ENCODE results near the gene GVQW3. TPM values are rescaled to one million over a fixed set of nuclear protein-coding genes. Genes with fewer than 3 reads are reported as not detected.

Gene GVQW3
- polyA plus RNA-seq, 1 donor (not counting 4 experiments of a cell fraction or from before 2014, with no cell fraction given): 0.80 TPM

DNA sequence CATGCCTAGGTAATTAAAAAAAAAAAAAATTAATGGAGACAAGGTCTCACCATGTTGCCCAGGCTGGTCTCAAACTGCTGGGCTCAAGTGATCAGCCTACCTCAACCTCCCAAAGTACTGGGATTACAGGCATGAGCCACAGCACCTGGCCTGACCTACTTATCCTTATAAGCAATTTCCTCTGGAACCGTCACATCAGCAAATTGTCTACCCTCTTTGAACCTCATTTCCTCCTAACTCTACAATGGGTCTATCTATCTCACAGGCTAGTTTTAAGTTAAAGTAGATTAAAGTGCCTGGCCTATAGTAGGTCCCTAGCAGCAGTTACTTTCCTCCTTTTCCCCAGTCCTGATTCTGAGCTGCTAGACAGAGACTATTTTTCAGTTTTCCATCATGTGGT lies 43.7 kb upstream of the GVQW3 start:
- DNase-seq (ENCODE audit: low read depth, low spot score) (no peak), FAIRE-seq (no peak)
- H3K9me1 ChIP-seq (ENCODE audit: control insufficient read depth, extremely low read depth, insufficient read depth, low read length): no peaks in the 10 kb centered on the region
- no peaks in the 10 kb centered on the region for H3K79me2 ChIP-seq (ENCODE audit: control insufficient read depth, insufficient read depth, low read length)
- H3K36me3 ChIP-seq (ENCODE audit: control insufficient read depth in 2 of 2, extremely low read depth in 1 of 2, insufficient read depth in 2 of 2, low read length in 2 of 2): no peaks in the 10 kb centered on the region
- dilution Hi-C loops (cut with MboI; ENCODE audit: extremely low pct_ligation_motif_present, low sequenced_read_pairs): no loop called here
- no peaks in the 10 kb centered on the region for H4K20me1 ChIP-seq (ENCODE audit: control insufficient read depth, extremely low read depth, insufficient read depth, low read length)
- no peak overlapping the region for H3K4me2 ChIP-seq (ENCODE audit: control insufficient read depth, extremely low read depth, insufficient read depth, low read depth, low read length)
- H3K27me3 ChIP-seq (ENCODE audit: control insufficient read depth, extremely low read depth, insufficient read depth, low read length): no peaks in the 10 kb centered on the region
- no peak overlapping the region for H3K27ac ChIP-seq (ENCODE audit: control insufficient read depth, insufficient read depth, low read length)
- H2AFZ ChIP-seq (ENCODE audit: control insufficient read depth, low read length): no peak overlapping the region
- H3K4me1 ChIP-seq (ENCODE audit: control insufficient read depth, extremely low read depth, insufficient read depth, low read length): no peaks in the 10 kb centered on the region
- peaks cover 2% of the 10 kb centered on the region for H3K9me3 ChIP-seq (ENCODE audit: control insufficient read depth, low read depth, low read length)
- no peak overlapping the region for H3K9ac ChIP-seq (ENCODE audit: control insufficient read depth, extremely low read depth, insufficient read depth, low read length)
- TF ChIP-seq CTCF (optimal IDR thresholded peaks at IDR 0.05 in 1 of 3, IDR thresholded peaks at IDR 0.05 in 1 of 3, conservative IDR thresholded peaks at IDR 0.05 in 1 of 3; ENCODE audit: extremely low read depth in 1 of 3, insufficient read depth in 2 of 3, low read length in 3 of 3) (no peak), EZH2 (IDR thresholded peaks at IDR 0.05; ENCODE audit: low read length) (no peak)
- no peak overlapping the region for H3K4me3 ChIP-seq (ENCODE audit: control insufficient read depth in 2 of 3, extremely low read depth in 1 of 3, insufficient read depth in 2 of 3, low read depth in 1 of 3, low read length in 3 of 3)

DNA sequence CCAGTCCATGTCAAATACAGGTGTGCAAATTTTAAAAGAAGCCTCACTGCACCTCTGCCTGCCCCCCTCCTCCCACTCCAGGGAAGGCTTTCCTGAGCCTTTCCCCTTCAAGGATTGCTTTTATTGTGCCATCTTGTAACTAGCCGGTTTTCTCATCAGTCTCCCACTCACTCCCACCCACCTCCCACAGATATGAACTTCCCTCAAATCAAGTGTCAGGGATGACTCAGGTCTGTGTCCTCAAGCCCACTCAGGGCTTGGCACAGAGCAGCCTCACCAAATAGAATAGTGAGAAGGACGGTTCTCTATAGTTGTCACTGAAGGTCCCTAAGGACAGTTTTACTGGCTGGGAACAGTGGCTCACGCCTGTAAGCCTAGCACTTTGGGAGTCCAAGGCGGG lies 43.2 kb upstream of the GVQW3 start:
- H3K27ac ChIP-seq (ENCODE audit: control insufficient read depth, insufficient read depth, low read length): no peak overlapping the region
- dilution Hi-C loops (cut with MboI; ENCODE audit: extremely low pct_ligation_motif_present, low sequenced_read_pairs): no loop called here
- FAIRE-seq (no peak), DNase-seq (ENCODE audit: low read depth, low spot score) (no peak)
- no peaks in the 10 kb centered on the region for H4K20me1 ChIP-seq (ENCODE audit: control insufficient read depth, extremely low read depth, insufficient read depth, low read length)
- H3K4me3 ChIP-seq (ENCODE audit: control insufficient read depth in 2 of 3, extremely low read depth in 1 of 3, insufficient read depth in 2 of 3, low read depth in 1 of 3, low read length in 3 of 3): no peak overlapping the region
- no peaks in the 10 kb centered on the region for H3K4me1 ChIP-seq (ENCODE audit: control insufficient read depth, extremely low read depth, insufficient read depth, low read length)
- H3K79me2 ChIP-seq (ENCODE audit: control insufficient read depth, insufficient read depth, low read length): no peaks in the 10 kb centered on the region
- no peaks in the 10 kb centered on the region for H3K36me3 ChIP-seq (ENCODE audit: control insufficient read depth in 2 of 2, extremely low read depth in 1 of 2, insufficient read depth in 2 of 2, low read length in 2 of 2)
- no peaks in the 10 kb centered on the region for H3K9me1 ChIP-seq (ENCODE audit: control insufficient read depth, extremely low read depth, insufficient read depth, low read length)
- H3K9ac ChIP-seq (ENCODE audit: control insufficient read depth, extremely low read depth, insufficient read depth, low read length): no peak overlapping the region
- TF ChIP-seq EZH2 (IDR thresholded peaks at IDR 0.05; ENCODE audit: low read length) (no peak), CTCF (optimal IDR thresholded peaks at IDR 0.05 in 1 of 3, IDR thresholded peaks at IDR 0.05 in 1 of 3, conservative IDR thresholded peaks at IDR 0.05 in 1 of 3; ENCODE audit: extremely low read depth in 1 of 3, insufficient read depth in 2 of 3, low read length in 3 of 3) (no peak)
- H3K4me2 ChIP-seq (ENCODE audit: control insufficient read depth, extremely low read depth, insufficient read depth, low read depth, low read length): no peak overlapping the region
- H2AFZ ChIP-seq (ENCODE audit: control insufficient read depth, low read length): no peak overlapping the region
- H3K9me3 ChIP-seq (ENCODE audit: control insufficient read depth, low read depth, low read length): peaks cover 2% of the 10 kb centered on the region
- no peaks in the 10 kb centered on the region for H3K27me3 ChIP-seq (ENCODE audit: control insufficient read depth, extremely low read depth, insufficient read depth, low read length)
